NCI-H2171 (cell line): ENCODE data around the gene ZNF410.
"Not testable (repeated sequence)": the region's sequence is repeated elsewhere in the genome, so short reads cannot be mapped to it uniquely, and the experiment has no call there.

Experiments used
- DNase-seq: peaks from one replicate; lab custom pipeline; 2025; lab: John Stamatoyannopoulos, UW

Gene ZNF410

DNA sequence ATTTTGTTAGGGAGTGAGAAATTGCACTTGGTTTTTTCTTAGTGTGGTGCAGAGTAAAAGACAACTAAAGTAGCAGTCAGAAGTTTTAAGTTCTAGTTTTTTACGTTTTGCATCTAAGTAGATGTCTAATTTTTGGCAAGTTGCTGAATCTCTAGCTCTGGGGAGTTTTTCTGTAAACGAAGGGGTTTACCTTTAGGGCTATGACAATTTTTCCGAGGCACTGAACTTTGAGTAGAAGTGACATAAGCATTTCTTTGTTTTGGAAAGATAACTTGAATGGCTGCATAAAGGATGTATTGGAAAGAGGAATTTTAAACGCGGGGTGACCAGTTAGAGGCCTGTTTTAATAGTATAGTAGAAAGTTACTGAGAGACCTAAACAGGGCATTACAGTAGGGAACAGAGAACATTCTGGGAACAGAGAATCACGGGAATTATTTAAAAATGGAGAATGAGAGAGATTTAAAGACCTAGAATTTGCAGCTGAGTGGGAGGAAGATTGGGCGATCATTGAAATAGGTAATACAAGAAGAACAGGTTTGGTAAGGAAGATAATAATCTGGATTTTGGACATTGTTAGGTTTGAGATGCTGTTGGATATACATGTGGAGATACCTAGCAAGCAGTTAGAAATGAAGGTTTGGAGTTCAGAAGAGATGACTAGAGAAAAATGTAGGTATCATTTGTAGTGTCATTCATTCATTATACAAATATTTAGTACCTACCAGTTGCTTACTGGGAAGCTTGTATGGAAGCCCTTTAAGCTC, 1.2 kb downstream of the ZNF410 start:
- DNase-seq: no peak

DNA sequence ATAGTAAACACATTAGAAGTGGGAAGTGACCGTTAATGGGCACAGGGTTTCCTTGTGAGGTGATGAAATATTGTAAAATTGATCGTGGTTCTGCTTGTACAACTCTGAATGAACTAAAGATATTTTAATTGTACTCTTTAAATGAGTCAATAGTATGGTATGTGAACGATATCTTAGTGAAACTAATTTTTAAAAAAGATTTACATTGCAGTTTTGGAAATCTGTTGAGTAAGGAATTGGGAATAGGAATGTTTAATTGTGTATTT, 1.7 kb downstream of the ZNF410 start:
- DNase-seq: no peak

- no peak for DNase-seq
Observed at GRCh38 chr14:73888971-73889370, 2.3 kb downstream of the ZNF410 start.

DNA sequence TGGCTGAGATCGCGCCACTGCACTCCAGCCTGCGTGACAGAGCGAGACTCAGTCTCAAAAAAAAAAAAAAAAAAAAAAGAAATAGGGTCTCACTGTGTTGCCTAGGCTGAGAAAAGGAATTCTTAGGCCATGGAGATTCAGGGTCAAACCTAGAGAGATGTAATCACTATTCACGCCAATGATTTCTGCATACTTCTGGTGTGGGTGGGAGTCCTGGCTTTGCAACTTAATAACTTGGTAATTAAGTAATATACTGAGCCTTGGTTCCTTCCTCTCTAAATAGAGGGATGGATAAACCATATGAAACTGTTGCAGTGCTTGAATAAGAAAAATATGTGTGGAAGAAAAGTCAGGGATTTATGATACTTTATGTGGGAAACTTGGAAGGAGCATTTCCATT, 2.7 kb downstream of the ZNF410 start:
- no peak for DNase-seq

- not testable (repeated sequence) for DNase-seq
Observed at GRCh38 chr14:73894180-73894687, 7.6 kb downstream of the ZNF410 start.

DNA sequence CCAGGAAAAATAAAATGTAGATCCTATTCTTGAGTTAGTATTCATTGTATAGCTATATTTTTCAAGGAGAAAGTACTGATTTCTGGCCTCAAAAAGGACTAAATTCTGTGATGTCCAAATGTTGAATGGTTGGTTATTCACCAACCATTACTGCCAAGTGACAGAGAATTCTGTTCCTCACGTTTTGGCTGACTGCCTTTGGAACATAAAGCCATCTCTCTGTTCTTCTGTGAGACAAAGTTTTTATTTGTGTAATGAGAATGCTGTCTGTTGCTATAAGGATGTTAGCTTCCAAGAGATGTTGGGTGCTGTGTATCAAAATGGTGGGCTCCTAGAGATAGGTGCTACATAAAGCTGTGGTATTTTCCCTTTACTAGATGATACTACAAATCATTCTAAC, 9.3 kb downstream of the ZNF410 start:
- no peak for DNase-seq

- DNase-seq: no peak
Observed at GRCh38 chr14:73896521-73896920, 9.9 kb downstream of the ZNF410 start.

- DNase-seq: no peak
Observed at GRCh38 chr14:73903028-73903427, 16.4 kb downstream of the ZNF410 start.

- DNase-seq: no peak
Observed at GRCh38 chr14:73909681-73910080, 23.0 kb downstream of the ZNF410 start.

DNA sequence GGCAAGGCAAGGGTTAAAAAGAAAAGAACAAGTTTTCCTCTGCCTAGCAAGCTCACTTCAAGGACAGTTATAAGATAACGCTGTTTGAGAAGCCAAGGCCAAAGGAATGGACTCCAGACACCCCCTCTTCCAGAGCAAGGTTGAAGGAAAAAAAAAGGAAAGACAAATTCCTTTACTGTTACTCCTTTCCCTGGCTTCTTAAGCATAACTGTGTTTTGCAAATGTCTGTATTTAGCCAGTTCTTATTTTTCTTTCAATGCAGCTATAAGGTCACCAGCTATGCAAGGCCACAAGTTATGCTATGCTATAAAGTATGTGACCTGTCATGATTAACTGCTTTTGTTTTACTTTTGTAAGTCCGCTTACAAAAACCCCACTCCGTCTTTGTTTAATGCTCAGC, 26.6 kb downstream of the ZNF410 start:
- no peak for DNase-seq

GRCh38 chr14:73916324-73916723, 29.7 kb downstream of the ZNF410 start:
- no peak for DNase-seq

DNA sequence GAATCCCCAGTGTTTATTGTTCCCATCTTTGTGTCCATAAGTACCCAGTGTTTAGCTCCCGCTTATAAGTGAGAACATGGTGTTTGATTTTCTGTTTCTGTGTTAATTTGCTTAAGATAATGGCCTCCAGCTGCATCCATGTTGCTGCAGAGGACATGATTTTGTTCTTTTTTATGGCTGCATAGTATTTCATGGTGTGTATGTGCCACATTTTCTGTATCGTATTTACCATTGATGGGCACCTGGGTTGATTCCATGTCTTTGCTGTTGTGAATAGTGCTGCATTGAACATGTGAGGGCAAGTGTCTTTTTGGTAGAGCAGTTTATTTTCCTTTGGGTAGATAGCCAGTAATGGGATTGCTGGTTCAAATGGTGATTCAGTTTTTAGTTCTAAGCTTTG, 32.8 kb downstream of the ZNF410 start:
- not testable (repeated sequence) for DNase-seq

DNA sequence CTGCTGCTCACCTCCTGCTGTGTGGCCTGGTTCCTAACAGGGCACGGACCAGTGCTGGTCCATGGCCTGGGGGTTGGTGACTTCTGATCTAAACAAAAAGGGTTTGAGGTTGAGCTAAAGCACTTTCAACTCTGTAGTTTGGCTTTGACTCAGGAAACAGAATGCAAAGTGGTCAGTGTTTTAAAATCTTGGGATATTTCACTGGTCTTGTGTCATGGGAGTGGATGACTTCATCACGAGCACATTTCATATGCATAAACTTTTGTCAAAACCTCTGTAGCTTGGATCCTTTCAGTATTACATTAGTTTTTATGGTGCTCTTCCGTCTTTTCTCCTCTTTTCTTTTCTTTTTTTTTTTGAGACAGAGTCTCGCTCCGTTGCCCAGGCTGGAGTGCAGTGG, 37.7 kb downstream of the ZNF410 start:
- no peak for DNase-seq

DNA sequence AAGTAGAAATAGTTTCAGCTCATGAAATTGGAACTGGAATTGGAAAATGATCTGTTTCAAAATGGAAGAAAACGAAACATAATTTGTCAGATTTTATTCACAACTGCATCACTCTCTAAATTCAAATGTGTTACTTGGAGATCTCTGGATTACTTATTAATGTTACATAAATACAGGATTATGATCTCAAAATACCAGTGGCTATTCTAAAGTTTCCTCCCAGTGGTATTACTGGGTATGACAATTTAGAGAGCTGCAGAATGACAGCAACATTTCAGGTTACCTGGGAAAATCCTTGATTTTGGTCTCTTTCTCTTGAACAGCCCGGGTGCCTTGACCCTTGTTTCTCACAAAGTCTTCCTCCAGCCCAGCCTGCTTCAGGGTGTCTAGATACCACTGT, 49.0 kb downstream of the ZNF410 start:
- peak; percentile 4 for DNase-seq

- DNase-seq: no peak
Observed at GRCh38 chr14:73936548-73936947, 49.9 kb downstream of the ZNF410 start.

DNA sequence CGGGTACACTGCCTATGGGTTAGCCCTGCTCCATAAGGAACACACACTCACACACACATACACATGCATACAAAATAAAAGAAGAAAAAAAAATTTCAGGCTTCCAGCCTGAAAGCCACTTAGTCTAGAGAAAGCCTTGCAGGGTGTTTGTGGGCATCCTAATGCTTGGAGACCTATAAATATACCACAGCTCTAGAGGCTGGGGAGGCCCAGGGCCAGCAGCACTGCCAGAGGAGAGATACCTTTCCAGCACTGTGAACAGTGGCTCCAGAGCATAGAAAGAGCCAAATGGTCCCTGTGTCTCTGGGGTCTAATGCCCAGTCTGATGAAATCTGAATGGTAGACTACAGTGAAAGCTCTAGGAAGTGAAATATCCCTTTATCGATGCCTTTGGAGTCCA, 50.4 kb downstream of the ZNF410 start:
- no peak for DNase-seq

DNA sequence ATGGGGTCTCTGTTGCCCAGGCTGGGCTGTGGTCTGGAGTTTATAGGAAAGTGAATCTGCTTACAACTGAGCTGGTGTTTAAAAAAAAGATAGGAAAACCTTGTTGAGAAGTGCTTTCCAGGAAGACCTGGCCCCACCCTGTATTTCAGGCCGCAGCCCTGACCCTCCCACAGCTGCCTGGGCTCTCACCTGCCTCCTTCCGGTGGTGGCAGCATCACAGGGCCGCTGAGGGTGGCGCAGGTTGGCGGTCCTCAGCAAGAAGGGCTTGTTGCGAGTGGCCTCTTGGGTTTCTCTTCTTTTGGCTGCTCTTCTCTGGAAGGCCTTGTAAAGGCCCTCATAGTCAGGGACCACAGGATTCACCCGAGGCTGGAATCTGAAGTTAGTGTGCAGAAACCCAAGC, 55.5 kb downstream of the ZNF410 start:
- DNase-seq: no peak

- no peak for DNase-seq
Observed at GRCh38 chr14:73943083-73943482, 56.4 kb downstream of the ZNF410 start.

- no peak for DNase-seq
Observed at GRCh38 chr14:73944432-73945158, 57.9 kb downstream of the ZNF410 start.

DNA sequence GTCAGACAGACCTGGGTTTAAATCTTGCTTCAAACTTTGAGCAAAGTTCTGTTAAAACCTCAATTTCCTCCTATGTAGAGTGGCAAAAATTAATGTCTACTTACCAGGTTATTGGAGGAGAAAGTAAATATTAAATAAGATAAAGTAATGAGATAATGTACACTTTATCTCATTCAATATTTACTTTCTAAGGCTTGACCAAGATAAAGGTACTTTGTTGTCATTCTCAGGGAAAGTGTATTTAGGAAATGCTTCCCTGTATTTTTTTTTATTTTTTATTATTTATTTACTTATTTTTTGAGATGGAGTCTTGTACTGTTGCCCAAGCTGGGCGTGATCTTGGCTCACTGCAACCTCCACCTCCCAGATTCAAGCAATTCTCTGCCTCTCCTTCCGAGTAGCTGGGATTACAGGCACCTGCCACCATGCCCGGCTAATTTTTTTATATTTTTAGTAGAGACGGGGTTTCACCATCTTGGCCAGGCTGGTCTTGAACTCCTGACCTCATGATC, 58.6 kb downstream of the ZNF410 start:
- no peak for DNase-seq

- peak; percentile 98 for DNase-seq
Observed at GRCh38 chr14:73949752-73950734, 63.4 kb downstream of the ZNF410 start, which contains the start of the genes COQ6 and FAM161B. TSS of gene COQ6 (plus strand) at chr14:73950302. CDS start at chr14:73950333, 31 bp downstream. TSS of gene FAM161B (minus strand) at chr14:73950094. CDS start at chr14:73950026, 68 bp downstream.

DNA sequence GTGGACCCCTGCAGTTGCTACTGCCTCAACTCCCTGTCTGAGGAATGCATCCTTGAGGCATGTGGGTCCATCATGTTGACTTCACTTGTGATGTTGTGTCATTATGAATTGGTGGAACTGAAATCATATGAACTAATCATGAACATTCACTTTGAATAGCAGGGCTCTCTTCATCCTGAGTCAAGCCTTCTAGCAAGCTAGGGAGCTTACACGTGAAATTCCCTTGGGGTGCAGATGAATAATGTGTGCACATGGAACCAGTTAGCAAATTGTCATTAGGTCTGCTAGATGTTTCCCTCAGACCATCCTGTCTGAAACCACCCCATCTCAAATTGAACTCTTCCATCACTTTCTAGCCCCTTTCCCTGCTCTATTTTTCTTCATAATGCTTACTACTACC, 67.1 kb downstream of the ZNF410 start:
- no peak for DNase-seq
